ENCODE data around the gene TPP2.

- no peak for TF ChIP-seq CTCF (IDR thresholded peaks at IDR 0.05; ENCODE audit: low read depth, low read length, missing input control)
- TF ChIP-seq TAF1 (conservative IDR thresholded peaks at IDR 0.05): no peak
- no peak for TF ChIP-seq RXRA (IDR thresholded peaks at IDR 0.05)
- TF ChIP-seq SP1 (IDR thresholded peaks at IDR 0.05): no peak
- no peak for TF ChIP-seq REST (IDR thresholded peaks at IDR 0.05)
- no peak for TF ChIP-seq HNF4A (conservative IDR thresholded peaks at IDR 0.05)
- no peak for TF ChIP-seq JUND (IDR thresholded peaks at IDR 0.05)
- TF ChIP-seq ZBTB33 (IDR thresholded peaks at IDR 0.05): no peak
- no peak for TF ChIP-seq NR2F2 (IDR thresholded peaks at IDR 0.05)
Measured at GRCh38 chr13:102648046-102648445, 51.3 kb downstream of the TPP2 start.

Measured in liver (tissue), 3 donors.